Measurements from ENCODE around the gene HABP2.
A peak's percentile ranks its signal among the peaks of the same experiment; 100 is the strongest.

Gene HABP2

DNA sequence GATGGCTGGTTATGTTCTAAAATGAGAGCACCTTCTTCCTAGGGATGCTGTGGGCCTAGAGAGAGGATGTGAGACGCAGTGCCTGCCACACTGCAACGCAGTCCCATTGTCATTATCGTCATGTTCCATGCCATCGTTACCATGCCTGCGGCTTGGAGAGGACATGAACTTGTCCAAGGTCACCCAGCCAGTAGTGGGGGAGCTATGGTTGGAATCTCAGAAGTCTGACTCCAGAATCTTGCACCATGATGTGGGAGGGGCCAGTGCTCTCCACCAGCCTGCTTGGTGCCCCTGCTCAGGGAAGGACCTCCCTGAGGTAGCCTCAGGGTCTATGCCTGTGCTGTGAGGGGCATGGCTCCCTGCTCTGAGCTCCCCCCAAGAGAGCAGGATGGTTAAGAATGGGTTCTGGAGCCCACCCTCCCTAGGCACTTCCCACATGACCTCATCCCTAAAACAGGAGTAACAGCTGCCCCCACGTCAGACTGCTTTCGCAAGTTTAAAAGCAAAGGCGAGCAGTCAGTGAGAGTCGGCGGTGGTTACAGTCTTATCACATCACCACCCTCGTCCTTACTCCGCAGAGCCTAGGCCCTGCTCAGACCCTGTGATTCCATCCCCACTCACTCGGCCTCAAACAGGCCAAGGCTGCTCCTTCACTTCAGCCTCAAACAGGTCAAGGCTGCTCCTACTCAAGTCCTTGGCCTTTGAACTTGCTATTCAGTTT, 50.4 kb downstream of the HABP2 start:
- no peak for FAIRE-seq
- DNase-seq (ENCODE audit: low spot score) = no peak

DNA sequence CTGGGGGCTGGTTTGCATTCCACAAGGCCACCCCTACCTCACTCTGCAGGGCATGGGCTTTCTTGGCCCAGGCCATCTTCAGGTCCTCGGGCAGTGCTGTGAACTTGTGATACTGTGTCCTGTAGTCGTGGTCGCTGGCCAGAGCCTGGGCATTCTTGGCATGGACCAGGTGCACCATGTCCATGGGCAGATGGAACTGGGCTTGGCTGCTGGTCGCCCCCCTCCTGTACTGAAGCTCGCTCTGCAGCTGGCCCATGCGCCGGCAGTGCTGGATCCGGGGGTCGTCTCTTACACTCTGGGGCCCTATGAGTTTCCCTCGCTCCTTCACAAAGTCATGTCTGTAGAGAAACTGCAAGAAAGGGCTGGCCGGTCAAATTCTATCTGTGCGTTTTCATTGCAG, 51.7 kb downstream of the HABP2 start:
- DNase-seq (ENCODE audit: low spot score) = no peak
- no peak for FAIRE-seq

DNA sequence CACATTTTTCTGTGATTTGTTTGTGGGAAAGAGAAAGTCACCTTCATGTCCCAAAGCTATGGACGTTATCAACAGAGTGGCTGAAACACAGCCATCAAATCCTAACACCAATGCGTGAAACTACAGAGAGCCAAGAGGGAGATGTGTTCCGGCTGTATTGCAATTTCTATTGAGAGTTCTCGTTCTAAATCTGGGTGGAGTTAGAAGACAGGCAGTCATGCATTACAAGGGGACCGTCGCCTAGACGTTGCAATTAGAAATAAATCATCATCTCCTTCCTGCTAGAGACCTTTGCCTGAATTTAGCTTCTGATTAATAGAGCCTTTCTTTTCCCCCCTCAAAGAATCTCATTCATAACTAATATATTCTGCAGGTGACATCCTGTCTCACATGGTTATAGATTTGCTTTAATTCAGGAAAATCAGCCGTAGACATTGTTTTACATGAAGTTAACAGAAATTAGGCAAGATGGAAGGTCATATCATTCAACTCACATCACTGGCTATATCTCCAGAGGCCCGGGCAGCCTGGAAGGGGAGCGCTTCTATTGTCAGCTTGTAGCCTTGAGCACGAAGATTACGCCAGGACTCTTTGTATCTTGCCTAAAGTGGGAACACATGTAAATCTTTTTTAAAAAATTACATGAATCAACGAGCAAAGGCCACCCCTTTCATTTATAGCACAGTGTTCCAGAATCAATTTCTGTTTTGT, 52.6 kb downstream of the HABP2 start:
- FAIRE-seq (no peak), DNase-seq (ENCODE audit: low spot score) (no peak)

DNA sequence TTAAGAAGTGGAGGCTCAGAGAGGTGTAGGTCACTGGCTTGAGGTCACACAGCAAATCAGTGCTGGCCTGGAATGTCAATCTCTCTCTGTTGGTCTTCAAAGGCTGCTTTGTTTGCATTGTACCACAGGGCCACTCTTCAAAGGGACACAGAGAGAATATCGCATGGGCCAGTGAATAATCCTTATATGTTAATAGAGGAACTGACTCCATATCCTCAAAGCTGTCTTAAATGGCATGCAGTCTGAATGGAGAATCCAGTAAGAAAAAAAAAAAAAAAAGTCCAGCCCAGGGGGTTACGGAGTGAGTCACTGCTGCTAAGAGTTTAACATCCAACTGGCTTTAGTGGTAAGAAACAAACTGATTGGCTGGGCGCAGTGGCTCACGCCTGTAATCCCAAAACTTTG, 56.9 kb downstream of the HABP2 start:
- DNase-seq (ENCODE audit: low spot score) (peak; percentile 18), FAIRE-seq (no peak)

DNA sequence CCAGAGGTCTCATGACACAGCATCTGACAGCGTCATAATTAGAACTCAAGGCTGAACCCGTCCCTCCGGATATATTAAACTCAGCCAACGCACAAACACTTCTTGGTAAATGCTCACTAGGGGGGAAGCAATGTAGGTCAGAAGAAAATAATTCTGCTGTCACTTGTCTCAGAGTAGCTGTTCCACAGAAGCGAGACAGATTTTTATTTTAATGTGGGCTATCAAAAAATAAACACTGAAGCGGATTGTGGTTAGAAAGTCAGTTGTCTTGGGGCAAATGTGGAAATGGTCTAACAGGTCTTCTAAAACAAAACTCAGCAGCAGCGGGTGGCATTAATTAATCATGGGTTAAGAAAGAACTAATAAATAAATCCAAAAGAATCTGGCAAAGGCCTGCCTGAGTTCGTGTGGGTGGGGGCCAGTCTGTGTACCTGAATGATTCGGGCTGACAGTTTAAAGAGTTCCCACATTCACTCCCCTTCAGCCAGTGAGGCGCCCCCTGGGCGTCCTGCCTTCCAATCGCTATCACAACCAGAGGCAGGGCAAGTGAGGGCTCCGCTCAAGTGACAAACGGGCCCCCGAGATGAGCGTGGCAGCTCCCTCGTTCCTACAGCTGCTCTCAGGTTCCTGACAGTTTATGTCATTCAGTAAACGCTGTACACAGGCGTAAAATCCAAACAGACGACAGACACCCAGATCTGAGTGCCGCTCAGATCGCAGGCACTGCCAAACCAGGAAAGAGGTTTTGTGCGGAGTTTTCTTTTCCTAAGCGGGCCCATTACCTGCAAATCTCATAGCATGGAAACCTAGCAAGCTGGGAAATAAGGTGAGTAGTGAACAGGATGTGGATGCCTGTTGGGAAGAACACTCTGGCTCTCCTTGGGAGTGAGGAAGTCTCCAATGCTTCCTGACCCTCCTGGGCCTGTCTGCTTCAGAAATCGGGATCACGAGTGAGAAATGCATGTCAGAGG, 58.1 kb downstream of the HABP2 start:
- no peak for FAIRE-seq
- DNase-seq (ENCODE audit: low spot score) = no peak

GRCh38 chr10:113612154-113612553, 59.3 kb downstream of the HABP2 start:
- no peak for FAIRE-seq
- DNase-seq (ENCODE audit: low spot score) = no peak

GRCh38 chr10:113613427-113613826, 60.6 kb downstream of the HABP2 start:
- no peak for FAIRE-seq
- DNase-seq (ENCODE audit: low spot score) = no peak

DNA sequence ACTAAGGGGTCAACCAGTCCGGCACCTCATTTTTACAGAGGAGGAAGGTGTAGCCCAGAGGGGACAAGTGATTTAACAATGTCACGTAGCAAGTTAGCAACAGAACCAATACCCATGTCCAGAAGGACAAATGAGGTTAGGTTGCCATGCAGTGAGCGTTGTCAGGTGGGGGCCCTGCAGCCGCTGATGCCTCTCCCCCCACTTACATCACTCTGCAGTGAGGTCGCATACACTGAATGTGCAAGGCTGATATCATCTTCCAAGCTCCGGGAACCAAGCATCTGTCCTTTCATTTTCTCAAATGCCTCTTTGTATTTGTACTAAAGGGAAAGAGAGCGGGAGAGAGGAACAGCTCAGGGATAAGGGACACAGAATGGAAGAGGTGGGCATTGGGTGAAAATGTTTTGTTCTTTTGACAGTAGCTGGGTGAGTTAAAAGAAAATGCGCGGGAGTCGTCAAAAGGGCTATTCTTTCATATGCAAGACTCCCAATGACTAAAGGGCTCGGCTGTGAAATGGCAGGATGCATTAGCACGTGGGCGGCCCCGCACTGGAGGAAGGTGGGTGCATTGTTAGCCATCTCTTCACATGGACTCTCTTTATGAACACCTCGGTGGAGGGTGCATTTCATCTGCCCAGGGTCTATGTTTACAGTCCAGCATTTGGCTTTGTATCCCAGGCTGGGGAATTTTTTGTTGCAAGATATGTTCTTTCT, 61.3 kb downstream of the HABP2 start:
- no peak for DNase-seq (ENCODE audit: low spot score)
- FAIRE-seq = peak; percentile 66

GRCh38 chr10:113616244-113617074, 63.6 kb downstream of the HABP2 start:
- peak; percentile 9 for DNase-seq (ENCODE audit: low spot score)
- FAIRE-seq = no peak

DNA sequence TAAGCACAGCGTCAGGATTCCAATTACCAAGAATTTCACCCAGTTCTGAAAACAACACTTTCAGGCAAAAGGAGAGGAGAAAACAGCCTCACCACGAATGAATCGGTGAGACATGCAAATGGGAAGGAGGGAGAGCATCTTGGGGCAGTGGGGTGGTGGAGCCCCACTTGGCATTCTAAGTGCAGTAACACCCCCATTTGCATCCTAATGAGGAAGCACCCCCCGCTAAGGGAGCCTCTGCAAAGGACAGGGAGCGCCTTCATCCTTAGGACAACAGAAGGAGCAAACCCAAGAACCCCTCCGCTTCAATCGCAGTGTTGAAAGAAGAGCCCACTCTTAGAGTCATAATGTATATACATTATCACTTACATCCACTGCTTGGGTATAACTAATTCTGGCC, 64.2 kb downstream of the HABP2 start:
- FAIRE-seq = no peak
- no peak for DNase-seq (ENCODE audit: low spot score)

GRCh38 chr10:113618338-113618737, 65.5 kb downstream of the HABP2 start:
- no peak for FAIRE-seq
- no peak for DNase-seq (ENCODE audit: low spot score)

DNA sequence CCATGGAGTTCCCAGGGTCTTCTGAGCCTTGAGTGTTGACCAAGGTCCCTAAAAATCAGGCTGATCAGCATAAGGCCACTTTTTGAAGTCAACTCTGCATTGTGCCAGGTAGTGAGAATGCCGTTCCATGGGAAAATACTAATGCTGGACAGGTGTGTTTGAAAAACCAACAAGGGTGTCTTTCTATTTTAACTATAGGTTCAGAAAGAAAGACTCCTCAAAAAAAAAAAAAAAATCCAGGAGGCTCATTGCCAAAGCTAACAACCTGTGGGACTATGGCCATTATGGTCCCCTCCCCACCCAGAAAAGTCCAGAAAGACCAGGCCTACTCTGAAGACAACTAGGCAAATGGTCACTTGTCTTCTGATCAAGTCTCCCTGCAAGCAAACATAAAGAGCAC, 66.5 kb downstream of the HABP2 start:
- DNase-seq (ENCODE audit: low spot score) (no peak), FAIRE-seq (no peak)

- DNase-seq (ENCODE audit: low spot score) (no peak), FAIRE-seq (no peak)
Measured at GRCh38 chr10:113620511-113620910, 67.7 kb downstream of the HABP2 start.

- no peak for DNase-seq (ENCODE audit: low spot score)
- FAIRE-seq = no peak
Measured at GRCh38 chr10:113620936-113621335, 68.1 kb downstream of the HABP2 start.

GRCh38 chr10:113621799-113622198, 68.9 kb downstream of the HABP2 start:
- FAIRE-seq = no peak
- DNase-seq (ENCODE audit: low spot score) = no peak

GRCh38 chr10:113622831-113623230, 70.0 kb downstream of the HABP2 start:
- no peak for FAIRE-seq

DNA sequence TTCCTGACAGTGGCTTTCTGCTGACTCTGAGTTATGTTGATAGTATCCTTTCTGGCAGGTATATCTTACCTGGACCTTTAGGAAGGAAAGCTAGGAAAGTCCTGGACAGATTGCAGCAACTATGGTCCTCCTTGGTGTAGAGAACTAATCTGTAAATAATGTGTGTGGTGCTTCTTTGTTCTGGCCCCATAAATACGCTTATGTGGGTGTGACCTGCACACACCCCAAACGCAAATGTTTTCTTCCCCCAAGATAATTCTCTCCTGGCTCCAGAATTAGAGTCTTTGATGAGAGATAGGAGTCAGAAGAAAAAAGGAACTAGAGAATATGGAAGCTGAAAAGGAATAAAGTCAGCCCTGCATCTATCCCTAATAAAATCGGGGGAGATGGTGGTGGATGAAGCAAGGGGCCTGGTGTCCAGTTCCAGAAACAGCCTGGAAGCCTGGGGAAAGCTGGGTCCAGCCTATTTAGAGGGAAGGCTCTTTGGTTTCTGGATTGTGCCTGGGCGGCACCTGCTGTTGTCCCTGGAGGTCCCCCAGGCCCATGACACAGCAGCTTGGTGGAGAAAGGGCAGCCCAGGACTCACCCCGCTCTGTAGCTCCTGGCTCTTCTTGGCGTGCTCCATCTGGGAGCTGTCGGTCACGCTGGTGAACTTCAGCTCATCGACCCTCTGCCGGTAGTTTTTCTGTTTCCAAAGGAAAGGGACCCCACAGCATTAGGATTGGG, 72.8 kb downstream of the HABP2 start:
- no peak for FAIRE-seq

More at GRCh38 chr10:113622831-113623230, 70.0 kb downstream of the HABP2 start:
- DNase-seq (ENCODE audit: low spot score) = no peak

GRCh38 chr10:113626809-113627355, 74.0 kb downstream of the HABP2 start:
- DNase-seq (ENCODE audit: low spot score) (no peak), FAIRE-seq (no peak)

More for the DNA sequence above, 72.8 kb downstream of the HABP2 start:
- no peak for DNase-seq (ENCODE audit: low spot score)

DNA sequence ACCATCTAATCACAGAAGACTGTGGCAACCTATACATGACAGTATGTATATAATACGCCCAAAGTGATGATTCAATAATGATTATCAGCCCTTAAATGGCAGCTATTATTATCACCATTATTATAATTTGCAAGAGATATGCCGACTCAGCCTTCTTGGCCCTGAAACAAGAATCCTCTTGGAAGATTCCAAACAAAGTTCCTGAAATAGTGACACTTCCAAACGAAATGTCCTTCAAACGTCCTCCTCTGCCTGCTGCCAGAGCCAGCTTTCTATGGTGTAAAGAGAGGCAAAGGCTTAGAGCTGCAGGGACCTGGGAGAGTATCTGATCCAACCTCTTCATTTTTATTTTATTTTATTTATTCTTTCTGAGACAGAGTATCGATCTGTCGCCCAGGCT, 75.0 kb downstream of the HABP2 start:
- no peak for DNase-seq (ENCODE audit: low spot score)
- FAIRE-seq = no peak

Data from urothelium cell line (cell line).